DMS153 (cell line): ENCODE results near the gene C2orf42.
"Not testable (repeated sequence)": the region's sequence is repeated elsewhere in the genome, so short reads cannot be mapped to it uniquely, and the experiment has no call there.

ENCODE experiments used
- DNase-seq: peaks from one replicate; lab custom pipeline; 2025; lab: John Stamatoyannopoulos, UW

The C2orf42 gene

GRCh38 chr2:70104231-70105111, 86.3 kb downstream of the C2orf42 start:
- DNase-seq, result no peak

DNA sequence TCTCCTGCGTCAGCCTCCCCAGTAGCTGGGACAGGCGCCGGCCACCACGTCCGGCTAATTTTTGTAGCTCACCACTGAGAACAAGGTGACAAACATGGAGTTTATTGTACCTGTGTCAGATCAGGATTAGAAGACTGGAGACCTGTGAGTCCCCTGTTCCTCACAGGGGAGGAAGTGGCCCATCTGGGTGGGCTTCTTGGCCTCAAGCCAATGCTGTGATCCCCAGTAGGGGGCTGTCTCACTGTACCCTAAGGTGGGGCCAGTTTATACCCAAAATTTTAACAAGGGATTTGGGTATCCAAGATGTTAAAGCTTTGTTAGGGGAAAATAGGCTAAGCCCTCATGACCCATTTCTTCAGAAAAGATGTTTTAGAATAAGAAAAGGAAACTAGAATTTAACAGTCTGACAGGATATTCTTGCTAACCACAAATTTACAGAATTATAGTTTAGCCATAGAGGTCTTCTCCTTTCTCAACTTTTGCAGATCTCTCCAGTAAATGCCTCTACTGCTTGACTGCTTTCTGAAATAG, 87.2 kb downstream of the C2orf42 start:
- no peak for DNase-seq

GRCh38 chr2:70102323-70102905, 88.4 kb downstream of the C2orf42 start:
- DNase-seq, result not testable (repeated sequence)

- DNase-seq, result not testable (repeated sequence)
Measured at GRCh38 chr2:70101686-70102085, 89.1 kb downstream of the C2orf42 start.

- no peak for DNase-seq
Measured at GRCh38 chr2:70101174-70101573, 89.6 kb downstream of the C2orf42 start.
